Parathyroid adenoma (tissue), 2 donors: Measurements from ENCODE around the gene EXD3.
A peak's percentile ranks its signal among the peaks of the same experiment; 100 is the strongest.

ENCODE experiments used
- H2AFZ ChIP-seq: fragments of 300-600 bp; sonication (generic); one replicate; pipeline ENCODE4 v1.7.0; 2017; ENCODE audit warnings: antibody characterized with exemption, mild to moderate bottlenecking
- H3K27ac ChIP-seq: fragments of 300-600 bp; sonication (generic); one replicate; pipeline ENCODE4 v1.7.0; 2017
- H3K27me3 ChIP-seq: fragments of 300-600 bp; sonication (generic); one replicate; pipeline ENCODE4 v1.7.0; 2017; ENCODE audit warnings: low read length; ENCODE audit not compliant: control insufficient read depth, insufficient read depth
- H3K36me3 ChIP-seq: fragments of 300-600 bp; sonication (generic); one replicate; pipeline ENCODE4 v1.7.0; 2017; ENCODE audit warnings: low read length; ENCODE audit not compliant: control insufficient read depth, insufficient read depth
- H3K4me1 ChIP-seq: fragments of 300-600 bp; sonication (generic); one replicate; pipeline ENCODE4 v1.7.0; 2017; ENCODE audit warnings: control low read depth
- H3K4me2 ChIP-seq: fragments of 300-600 bp; sonication (generic); one replicate; pipeline ENCODE4 v1.7.0; 2017; ENCODE audit warnings: low read length
- H3K4me3 ChIP-seq: fragments of 300-600 bp; sonication (generic); one replicate; pipeline ENCODE4 v1.7.0; 2017; ENCODE audit warnings: low read depth, low read length
- H3K79me2 ChIP-seq: fragments of 300-600 bp; sonication (generic); one replicate; pipeline ENCODE4 v1.7.0; 2017; ENCODE audit warnings: control low read depth
- H3K9ac ChIP-seq: fragments of 300-600 bp; sonication (generic); one replicate; pipeline ENCODE4 v1.7.0; 2017; ENCODE audit warnings: mild to moderate bottlenecking
- H3K9me3 ChIP-seq: fragments of 300-600 bp; sonication (generic); one replicate; pipeline ENCODE4 v1.7.0; 2017; ENCODE audit warnings: low read length; ENCODE audit not compliant: control insufficient read depth
- CTCF ChIP-seq: fragments of 300-600 bp; sonication (generic); IDR thresholded peaks from one replicate; pipeline ENCODE4 v1.7.0; 2017; ENCODE audit warnings: antibody characterized with exemption, mild to moderate bottlenecking
- donor health status: primary hyperparathyroidism.

The EXD3 gene

GRCh38 chr9:137307255-137308056 is 115.5 kb downstream of the EXD3 start:
- H3K9me3 ChIP-seq: no peaks in the 10 kb centered on the region
- no peaks in the 10 kb centered on the region for H3K79me2 ChIP-seq
- H3K9ac ChIP-seq: no peak overlapping the region
- no peak overlapping the region for H3K4me2 ChIP-seq
- no peaks in the 10 kb centered on the region for H3K36me3 ChIP-seq
- no peak overlapping the region for H3K4me3 ChIP-seq
- no peaks in the 10 kb centered on the region for H3K4me1 ChIP-seq
- no peaks in the 10 kb centered on the region for H3K27me3 ChIP-seq
- TF ChIP-seq CTCF: no peak
- H2AFZ ChIP-seq: no peak overlapping the region
- H3K27ac ChIP-seq: no peak overlapping the region

DNA sequence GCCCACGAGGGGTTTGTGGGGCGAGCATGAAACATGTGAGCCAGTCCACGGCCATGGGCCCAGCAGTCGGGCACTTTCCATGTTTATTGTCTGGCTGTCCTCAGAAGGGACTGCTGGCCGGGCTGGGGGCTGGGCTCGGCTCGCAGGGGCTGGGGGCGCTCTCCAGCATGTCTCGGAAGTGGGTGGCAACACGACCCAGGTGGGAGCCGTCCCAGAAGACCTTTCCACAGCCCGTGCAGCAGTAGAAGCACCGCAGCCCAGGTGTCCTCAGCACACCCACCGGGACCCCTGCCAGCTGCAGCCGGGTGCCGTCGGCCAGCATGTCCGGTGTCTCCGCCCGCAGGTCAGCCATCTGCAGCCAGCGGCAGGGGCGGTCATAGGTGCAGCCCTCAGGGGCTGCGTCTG is 116.1 kb downstream of the EXD3 start:
- no peaks in the 10 kb centered on the region for H3K27me3 ChIP-seq
- no peak overlapping the region for H3K4me2 ChIP-seq

DNA sequence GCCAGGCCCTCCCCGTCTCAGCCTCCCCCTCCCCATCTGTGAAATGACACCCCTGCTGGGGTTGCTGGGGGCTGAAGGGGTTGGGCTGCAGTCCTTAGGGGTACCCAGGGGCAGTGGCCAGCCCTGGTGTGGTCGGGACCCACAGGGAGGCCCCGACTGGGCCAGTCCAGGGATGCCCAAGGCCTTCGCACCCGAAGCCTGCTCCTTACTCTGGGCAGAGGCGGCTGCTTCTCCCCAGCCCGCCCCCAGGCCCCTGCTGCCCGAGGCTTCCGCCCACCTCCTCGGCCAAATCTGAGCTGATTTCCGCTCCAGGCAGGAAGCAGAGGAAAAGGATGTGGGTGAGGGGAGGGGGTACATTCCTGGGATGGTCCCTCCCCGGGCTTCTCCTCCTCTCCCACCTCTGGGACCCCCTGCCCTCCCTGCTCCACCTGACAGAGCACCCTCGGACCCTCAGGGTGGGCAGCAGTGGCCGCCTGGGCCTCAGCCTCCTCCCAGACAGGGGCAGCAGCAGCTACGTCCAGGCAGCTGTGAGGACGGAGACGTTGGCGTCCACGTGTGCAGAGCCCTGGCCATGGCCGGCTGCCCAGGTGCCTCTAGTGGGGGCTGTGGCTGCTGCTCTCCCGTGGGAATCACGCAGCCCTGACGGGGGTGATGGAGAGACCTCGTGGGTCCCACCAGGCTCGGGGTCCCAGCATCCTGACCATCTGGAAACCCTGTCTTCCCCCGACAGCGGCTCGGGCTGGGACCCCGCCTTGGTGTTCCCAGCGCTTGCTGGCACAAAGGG is 116.7 kb downstream of the EXD3 start:
- Histone ChIP-seq H3K79me2 (no peaks in the 10 kb centered on the region), H3K9me3 (no peaks in the 10 kb centered on the region), H3K4me3 (no peak overlapping the region), H3K4me2 (no peak overlapping the region), H3K27ac (peak overlapping the region; percentile 60), H3K4me1 (no peaks in the 10 kb centered on the region), H3K9ac (no peak overlapping the region), H3K36me3 (no peaks in the 10 kb centered on the region), H3K27me3 (no peaks in the 10 kb centered on the region), H2AFZ (no peak overlapping the region)
- no peak for TF ChIP-seq CTCF

More for the DNA sequence above, 116.1 kb downstream of the EXD3 start:
- no peak overlapping the region for H3K4me3 ChIP-seq
- no peaks in the 10 kb centered on the region for H3K4me1 ChIP-seq
- TF ChIP-seq CTCF: no peak
- H3K36me3 ChIP-seq: no peaks in the 10 kb centered on the region
- no peak overlapping the region for H3K27ac ChIP-seq
- H3K79me2 ChIP-seq: no peaks in the 10 kb centered on the region
- no peak overlapping the region for H2AFZ ChIP-seq
- no peak overlapping the region for H3K9ac ChIP-seq
- H3K9me3 ChIP-seq: no peaks in the 10 kb centered on the region

- Histone ChIP-seq H3K9me3 (no peaks in the 10 kb centered on the region), H3K79me2 (no peaks in the 10 kb centered on the region), H3K27ac (peak overlapping the region; percentile 60), H3K4me3 (no peak overlapping the region), H3K9ac (no peak overlapping the region), H3K36me3 (no peaks in the 10 kb centered on the region), H3K27me3 (no peaks in the 10 kb centered on the region), H3K4me2 (peak overlapping the region; percentile 69), H3K4me1 (no peaks in the 10 kb centered on the region), H2AFZ (no peak overlapping the region)
- no peak for TF ChIP-seq CTCF
These were observed 117.2 kb downstream of the EXD3 start for GRCh38 chr9:137305798-137306065.
